DLD1 (cell line): ENCODE measurements around the gene ITPKC.
"Not testable (repeated sequence)": the region's sequence is repeated elsewhere in the genome, so short reads cannot be mapped to it uniquely, and the experiment has no call there.

ENCODE experiments used
- in situ Hi-C: cut with HindIII; loops from 2 replicates; pipeline ENCODE4 v1.10.0; 2017; ENCODE audit warnings: low sequenced_read_pairs

The ITPKC gene

GRCh38 chr19:40714441-40715299 is 2.2 kb upstream of the ITPKC start:
- in situ Hi-C loops, result no loop called here

GRCh38 chr19:40716031-40716481 is 856 bp upstream of the ITPKC start:
- in situ Hi-C loops, result no loop called here

- in situ Hi-C loops, result no loop called here
These were observed 490 bp downstream of the ITPKC start for GRCh38 chr19:40717325-40717879.

- in situ Hi-C loops, result no loop called here
These were observed 1.2 kb downstream of the ITPKC start for GRCh38 chr19:40717880-40718773.

GRCh38 chr19:40718774-40719391 is 2.0 kb downstream of the ITPKC start:
- in situ Hi-C loops, result no loop called here

GRCh38 chr19:40719414-40719894 is 2.5 kb downstream of the ITPKC start:
- in situ Hi-C loops, result no loop called here

- in situ Hi-C loops, result no loop called here
These were observed 4.2 kb downstream of the ITPKC start for GRCh38 chr19:40721140-40721486.

GRCh38 chr19:40721936-40722661 is 5.2 kb downstream of the ITPKC start:
- in situ Hi-C loops, result no loop called here

- in situ Hi-C loops, result no loop called here
These were observed 6.8 kb downstream of the ITPKC start for GRCh38 chr19:40723661-40724254.

- in situ Hi-C loops, result no loop called here
These were observed 7.4 kb downstream of the ITPKC start for GRCh38 chr19:40724315-40724714.

- in situ Hi-C loops, result no loop called here
These were observed 7.9 kb downstream of the ITPKC start for GRCh38 chr19:40724855-40725254.

GRCh38 chr19:40726279-40726678 is 9.4 kb downstream of the ITPKC start:
- in situ Hi-C loops, result no loop called here

- in situ Hi-C loops, result not testable (repeated sequence)
These were observed 13.2 kb downstream of the ITPKC start for GRCh38 chr19:40730065-40730464.

GRCh38 chr19:40732304-40732703 is 15.4 kb downstream of the ITPKC start:
- in situ Hi-C loops, result not testable (repeated sequence)

GRCh38 chr19:40733149-40733548 is 16.2 kb downstream of the ITPKC start:
- in situ Hi-C loops, result no loop called here

- in situ Hi-C loops, result no loop called here
These were observed 18.3 kb downstream of the ITPKC start for GRCh38 chr19:40735013-40735771.

- in situ Hi-C loops, result no loop called here
These were observed 19.7 kb downstream of the ITPKC start for GRCh38 chr19:40736661-40737060.

- in situ Hi-C loops, result no loop called here
These were observed 20.3 kb downstream of the ITPKC start for GRCh38 chr19:40737102-40737644.
